Germinal center (tissue), 1 donor: Measurements from ENCODE around the gene GIGYF2.
"Not testable (repeated sequence)": the region's sequence is repeated elsewhere in the genome, so short reads cannot be mapped to it uniquely, and the experiment has no call there.

ENCODE experiments used
- DNase-seq: peaks from one replicate; pipeline ENCODE4 v3.0.0; 2012; ENCODE audit warnings: mixed read lengths, low spot score

The GIGYF2 gene, protein sequence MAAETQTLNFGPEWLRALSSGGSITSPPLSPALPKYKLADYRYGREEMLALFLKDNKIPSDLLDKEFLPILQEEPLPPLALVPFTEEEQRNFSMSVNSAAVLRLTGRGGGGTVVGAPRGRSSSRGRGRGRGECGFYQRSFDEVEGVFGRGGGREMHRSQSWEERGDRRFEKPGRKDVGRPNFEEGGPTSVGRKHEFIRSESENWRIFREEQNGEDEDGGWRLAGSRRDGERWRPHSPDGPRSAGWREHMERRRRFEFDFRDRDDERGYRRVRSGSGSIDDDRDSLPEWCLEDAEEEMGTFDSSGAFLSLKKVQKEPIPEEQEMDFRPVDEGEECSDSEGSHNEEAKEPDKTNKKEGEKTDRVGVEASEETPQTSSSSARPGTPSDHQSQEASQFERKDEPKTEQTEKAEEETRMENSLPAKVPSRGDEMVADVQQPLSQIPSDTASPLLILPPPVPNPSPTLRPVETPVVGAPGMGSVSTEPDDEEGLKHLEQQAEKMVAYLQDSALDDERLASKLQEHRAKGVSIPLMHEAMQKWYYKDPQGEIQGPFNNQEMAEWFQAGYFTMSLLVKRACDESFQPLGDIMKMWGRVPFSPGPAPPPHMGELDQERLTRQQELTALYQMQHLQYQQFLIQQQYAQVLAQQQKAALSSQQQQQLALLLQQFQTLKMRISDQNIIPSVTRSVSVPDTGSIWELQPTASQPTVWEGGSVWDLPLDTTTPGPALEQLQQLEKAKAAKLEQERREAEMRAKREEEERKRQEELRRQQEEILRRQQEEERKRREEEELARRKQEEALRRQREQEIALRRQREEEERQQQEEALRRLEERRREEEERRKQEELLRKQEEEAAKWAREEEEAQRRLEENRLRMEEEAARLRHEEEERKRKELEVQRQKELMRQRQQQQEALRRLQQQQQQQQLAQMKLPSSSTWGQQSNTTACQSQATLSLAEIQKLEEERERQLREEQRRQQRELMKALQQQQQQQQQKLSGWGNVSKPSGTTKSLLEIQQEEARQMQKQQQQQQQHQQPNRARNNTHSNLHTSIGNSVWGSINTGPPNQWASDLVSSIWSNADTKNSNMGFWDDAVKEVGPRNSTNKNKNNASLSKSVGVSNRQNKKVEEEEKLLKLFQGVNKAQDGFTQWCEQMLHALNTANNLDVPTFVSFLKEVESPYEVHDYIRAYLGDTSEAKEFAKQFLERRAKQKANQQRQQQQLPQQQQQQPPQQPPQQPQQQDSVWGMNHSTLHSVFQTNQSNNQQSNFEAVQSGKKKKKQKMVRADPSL (N-terminal part only)

GRCh38 chr2:232697059-232697806 lies at the start of gene GIGYF2:
TSS of gene GIGYF2 (plus strand) at chr2:232697331. CDS start at chr2:232735198, 37,867 bp downstream.
- DNase-seq: peak; percentile 96

GRCh38 chr2:232649033-232649432 lies 48.1 kb upstream of the GIGYF2 start:
- no peak for DNase-seq

- DNase-seq: no peak
Measured at GRCh38 chr2:232652505-232652851, 44.7 kb upstream of the GIGYF2 start.

DNA sequence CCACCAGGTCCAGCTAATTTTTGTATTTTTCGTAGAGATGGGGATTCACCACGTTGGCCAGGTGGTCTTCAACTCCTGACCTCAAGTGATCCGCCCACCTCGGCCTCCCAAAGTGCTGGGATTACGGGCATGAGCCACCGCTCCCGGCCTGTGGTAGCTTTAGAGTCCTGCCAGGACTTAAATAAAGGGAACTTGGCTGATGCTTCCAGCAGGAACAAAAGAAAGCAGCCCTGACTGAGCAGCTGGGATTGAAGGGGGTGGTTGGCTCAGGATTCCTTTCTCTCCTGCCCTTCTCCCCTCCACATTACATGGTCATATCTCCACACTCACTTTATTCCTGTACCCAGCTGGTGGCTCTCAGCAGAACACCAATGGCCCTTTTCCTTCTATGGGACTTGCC lies 43.7 kb upstream of the GIGYF2 start:
- no peak for DNase-seq

GRCh38 chr2:232655392-232655791 lies 41.7 kb upstream of the GIGYF2 start:
- no peak for DNase-seq

GRCh38 chr2:232658217-232658785 lies 38.8 kb upstream of the GIGYF2 start:
- no peak for DNase-seq

DNA sequence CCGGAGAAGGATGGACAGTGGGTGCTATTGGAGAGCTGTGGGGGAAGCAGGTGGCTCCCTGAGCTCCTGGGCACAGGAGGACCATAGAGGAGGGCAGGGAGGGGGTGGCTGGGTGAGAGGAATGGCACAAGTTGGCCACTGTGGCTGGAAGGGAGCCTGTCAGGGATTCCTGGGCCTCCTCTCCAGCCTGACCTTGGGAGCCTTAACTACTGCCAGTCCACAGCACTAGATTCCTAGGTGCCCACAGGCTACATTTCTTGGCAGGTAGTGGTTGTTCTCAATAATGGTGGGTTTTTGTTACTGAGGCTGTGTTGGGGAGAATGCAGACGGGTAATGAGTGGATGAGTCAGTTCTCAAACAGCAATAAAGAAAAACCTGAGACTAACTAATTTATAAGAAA lies 37.8 kb upstream of the GIGYF2 start:
- DNase-seq: no peak

GRCh38 chr2:232662486-232663260 lies 34.5 kb upstream of the GIGYF2 start:
- DNase-seq: no peak

DNA sequence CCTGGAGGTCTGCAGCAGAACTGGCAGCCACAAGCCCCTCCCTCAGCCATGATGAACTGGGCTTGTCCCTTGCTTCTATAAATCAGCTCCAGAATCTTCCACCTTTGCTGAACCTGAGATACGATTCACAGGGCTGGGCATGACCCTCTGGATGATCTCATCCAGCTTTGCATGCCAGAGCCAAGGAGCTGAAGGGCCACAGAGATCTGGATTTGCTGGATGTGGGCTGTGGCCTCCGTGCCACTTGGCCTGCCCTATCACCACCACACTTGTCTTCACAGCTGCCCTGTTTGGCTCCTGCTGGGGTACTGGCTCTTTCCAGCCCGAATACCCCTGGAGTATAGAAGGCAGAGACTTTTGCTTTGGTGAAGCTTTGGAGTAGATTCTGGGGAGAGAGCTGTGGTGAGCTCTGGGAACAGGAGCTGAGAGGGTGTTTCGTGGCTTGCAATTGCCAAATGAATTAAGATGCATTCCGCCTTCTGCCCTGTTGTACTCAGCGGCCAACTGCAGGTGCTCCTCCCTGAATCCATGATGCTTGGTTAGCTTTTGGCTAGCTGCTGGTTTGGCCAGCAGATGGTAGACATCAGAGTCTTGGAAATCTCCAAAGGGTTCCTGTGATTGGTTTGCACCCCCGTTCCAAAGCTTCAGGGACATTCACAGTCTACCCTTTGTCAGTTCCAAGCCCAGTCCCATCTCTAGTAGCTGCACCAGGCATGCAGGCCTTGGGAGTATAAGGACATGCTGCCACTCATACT lies 30.9 kb upstream of the GIGYF2 start:
- no peak for DNase-seq

- no peak for DNase-seq
Measured at GRCh38 chr2:232667989-232668583, 29.0 kb upstream of the GIGYF2 start.

GRCh38 chr2:232668805-232669444 lies 28.2 kb upstream of the GIGYF2 start:
- DNase-seq: no peak

DNA sequence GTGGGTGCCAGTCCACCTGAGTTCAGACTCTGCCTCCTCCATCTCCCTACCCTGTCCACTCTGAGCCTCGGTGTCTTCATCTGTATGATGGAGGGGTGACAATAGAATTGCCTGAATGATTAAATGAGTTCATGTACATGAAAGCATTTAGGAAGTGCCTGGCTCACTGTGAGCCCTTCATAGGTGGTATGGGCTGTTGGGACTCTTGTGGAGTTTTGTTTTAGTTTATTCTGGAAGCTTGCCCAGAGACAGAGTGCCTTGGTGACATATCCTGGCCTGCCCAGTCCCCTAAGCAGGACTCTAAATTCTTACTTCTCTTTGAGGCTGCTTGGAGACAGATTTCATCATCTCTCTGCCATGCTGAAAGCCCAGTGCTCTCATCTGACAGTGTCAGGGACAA lies 24.5 kb upstream of the GIGYF2 start:
- no peak for DNase-seq

GRCh38 chr2:232674491-232674890 lies 22.6 kb upstream of the GIGYF2 start:
- DNase-seq: no peak

GRCh38 chr2:232675381-232675780 lies 21.8 kb upstream of the GIGYF2 start:
- DNase-seq: no peak

DNA sequence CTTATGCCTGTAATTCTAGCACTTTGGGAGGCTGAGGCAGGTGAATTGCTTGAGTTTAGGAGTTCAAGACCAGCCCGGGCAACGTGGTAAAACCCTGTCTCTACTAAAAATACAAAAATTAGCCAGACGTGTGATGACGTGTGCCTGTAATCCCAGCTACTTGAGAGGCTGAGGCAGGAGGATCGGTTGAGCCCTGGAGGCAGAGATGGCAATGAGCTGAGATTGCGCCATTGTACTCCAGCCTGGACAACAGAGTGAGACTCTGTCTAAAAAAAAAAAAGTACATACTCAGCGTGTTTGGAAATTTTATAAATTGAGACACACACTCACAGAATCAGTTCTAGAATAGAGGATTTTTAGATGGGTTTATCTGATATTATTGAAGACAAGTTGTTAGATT lies 17.1 kb upstream of the GIGYF2 start:
- no peak for DNase-seq

DNA sequence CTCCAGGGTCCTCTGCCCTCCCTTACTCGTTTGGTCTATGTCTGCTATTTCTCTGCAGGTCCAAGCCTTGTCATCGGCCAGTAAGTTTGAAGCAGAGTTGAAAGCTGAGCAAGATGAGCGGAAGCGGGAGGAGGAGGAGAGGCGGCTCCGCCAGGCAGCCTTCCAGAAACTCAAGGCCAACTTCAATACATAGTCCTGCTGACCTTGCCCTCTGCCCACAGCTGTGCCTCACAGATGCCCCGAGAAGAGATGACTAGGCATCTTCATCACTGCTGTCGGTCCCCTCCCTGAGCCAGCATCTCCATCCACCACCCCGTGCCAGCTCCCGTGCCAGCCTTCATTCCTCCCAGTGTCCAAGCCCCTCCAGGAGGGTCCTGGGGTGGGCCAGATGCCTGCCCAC lies 15.6 kb upstream of the GIGYF2 start:
- no peak for DNase-seq

- no peak for DNase-seq
Measured at GRCh38 chr2:232683368-232683767, 13.8 kb upstream of the GIGYF2 start.

DNA sequence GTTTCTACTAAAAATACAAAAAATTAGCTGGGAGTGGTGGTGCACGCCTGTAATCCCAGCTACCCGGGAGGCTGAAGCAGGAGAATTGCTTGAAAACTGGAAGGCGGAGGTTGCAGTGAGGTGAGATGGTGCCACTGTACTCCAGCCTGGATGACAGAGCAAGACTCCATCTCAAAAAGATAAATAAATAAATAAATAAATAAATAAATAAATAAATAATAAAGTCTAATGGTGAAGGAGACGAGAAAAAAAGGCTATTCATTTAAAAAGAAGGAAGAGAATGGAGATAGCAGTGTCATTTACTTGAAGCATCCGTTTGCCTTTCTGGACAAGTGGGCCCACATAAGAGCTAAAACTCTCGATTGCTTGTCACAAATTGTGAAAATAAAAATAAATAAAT lies 11.7 kb upstream of the GIGYF2 start:
- DNase-seq: not testable (repeated sequence)
